HG02885 (cell line): ENCODE results near the gene TUT7.
A peak's percentile ranks its signal among the peaks of the same experiment; 100 is the strongest.
"Not testable (repeated sequence)": the region's sequence is repeated elsewhere in the genome, so short reads cannot be mapped to it uniquely, and the experiment has no call there.

Experiments
- ATAC-seq: cut with Tn5 transposase; IDR thresholded peaks from one replicate; pipeline ENCODE4 v1.9.1; 2021; ENCODE audit warnings: mild to moderate bottlenecking; ENCODE audit not compliant: unreplicated experiment, poor library complexity

TUT7 gene

GRCh38 chr9:86303316-86303975, 50.8 kb downstream of the TUT7 start:
- ATAC-seq, result no peak

DNA sequence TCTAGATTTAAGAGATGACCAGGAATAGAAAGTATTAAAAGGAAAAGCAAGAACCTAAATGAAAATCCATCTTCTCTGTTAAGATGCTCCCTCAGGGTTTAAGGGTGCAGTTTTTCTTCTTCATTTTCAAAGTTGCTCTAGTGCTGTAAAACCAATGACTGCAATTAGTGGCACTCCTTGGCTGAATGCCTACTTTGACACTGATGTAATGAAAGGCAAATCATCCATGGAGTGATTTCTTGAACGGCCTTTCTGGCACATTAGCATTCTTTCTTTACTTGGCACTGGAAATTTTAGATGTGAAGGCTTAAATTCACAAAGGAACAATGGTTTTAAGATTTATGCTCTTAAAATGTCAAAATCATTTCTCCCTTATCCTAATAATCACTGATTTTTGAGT, 52.5 kb downstream of the TUT7 start:
- no peak for ATAC-seq

GRCh38 chr9:86300701-86301100, 53.5 kb downstream of the TUT7 start:
- no peak for ATAC-seq

DNA sequence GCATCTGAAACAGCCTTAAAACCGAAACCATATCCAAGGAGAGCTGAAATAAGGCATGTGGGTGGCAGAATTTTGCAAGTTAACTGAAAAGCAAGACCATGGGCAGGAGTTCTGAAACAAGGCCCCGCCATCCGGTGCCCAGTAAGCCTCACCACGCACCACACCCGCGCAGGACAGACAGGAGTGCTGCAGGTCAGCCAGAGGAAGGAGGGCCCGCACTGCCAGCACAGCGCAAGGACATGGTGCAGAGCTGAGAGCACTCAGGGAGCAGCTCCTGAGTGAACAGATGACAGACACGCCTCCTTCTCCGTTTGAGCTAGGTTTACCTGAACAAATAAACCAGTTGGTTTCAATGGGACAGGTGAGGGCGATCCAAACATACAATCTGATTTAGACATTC, 55.3 kb downstream of the TUT7 start:
- ATAC-seq, result no peak

DNA sequence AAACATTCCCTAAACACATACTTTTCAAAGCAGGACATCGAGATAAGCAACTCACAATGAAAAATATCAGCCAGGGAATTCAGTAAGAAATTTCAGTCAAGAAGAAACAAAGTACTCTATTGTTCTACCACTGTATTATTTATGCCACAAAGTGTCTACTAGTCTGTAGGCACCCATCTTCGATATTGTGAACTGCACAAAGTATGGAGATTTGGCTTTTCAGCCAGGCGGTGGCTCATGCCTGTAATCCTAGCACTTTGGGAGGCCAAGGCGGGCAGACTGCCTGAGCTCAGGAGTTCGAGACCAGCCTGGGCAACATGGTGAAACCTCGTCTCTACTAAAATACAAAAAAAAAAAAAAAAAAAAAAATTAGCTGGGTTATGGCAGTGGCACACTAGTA, 63.9 kb downstream of the TUT7 start:
- ATAC-seq, result not testable (repeated sequence)

- ATAC-seq, result no peak
Measured at GRCh38 chr9:86288499-86289198, 65.6 kb downstream of the TUT7 start.

DNA sequence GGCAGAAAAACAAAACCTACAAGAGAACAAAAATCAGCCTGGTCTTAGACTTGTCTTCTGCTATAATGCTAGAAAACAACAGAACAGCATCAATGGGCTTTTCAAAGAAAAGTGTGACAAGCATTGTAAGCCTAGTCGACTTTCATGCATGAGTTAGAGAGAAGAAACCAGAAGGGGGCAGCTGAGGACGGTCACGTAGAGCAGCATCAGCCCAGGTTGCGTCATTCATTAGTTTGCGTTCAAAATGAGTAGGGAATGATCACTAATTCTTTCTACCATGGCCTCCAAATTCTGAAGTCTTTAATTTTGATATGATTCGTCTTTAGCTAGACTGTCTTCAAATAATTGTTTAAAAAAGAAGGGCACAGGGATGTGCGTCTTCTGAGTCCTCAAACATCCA, 67.2 kb downstream of the TUT7 start:
- no peak for ATAC-seq

- ATAC-seq, result no peak
Measured at GRCh38 chr9:86286278-86286677, 67.9 kb downstream of the TUT7 start.

DNA sequence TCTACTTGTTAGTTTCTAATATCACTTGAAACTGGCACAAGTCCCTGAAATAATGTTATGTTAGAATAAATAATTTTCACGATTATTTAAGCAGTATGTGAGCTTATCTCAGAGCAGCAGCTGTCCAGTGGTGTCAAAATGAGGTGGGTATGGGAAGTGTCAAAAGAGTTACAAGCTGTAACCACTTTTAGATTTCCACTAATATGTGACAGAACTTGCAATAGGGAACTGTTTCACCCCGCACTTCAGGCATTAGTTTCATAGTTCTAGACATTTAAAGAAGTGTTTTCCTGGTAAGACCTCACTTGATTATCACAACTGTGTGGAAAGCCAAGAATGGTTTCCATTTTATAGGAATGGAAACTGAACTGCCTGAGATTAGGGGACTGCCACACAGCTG, 68.9 kb downstream of the TUT7 start:
- no peak for ATAC-seq

GRCh38 chr9:86282979-86283535, 71.2 kb downstream of the TUT7 start:
- peak; percentile 6 for ATAC-seq

- ATAC-seq, result peak; percentile 80
Measured at GRCh38 chr9:86282077-86282978, 71.9 kb downstream of the TUT7 start, which contains the start of gene ISCA1. TSS of gene ISCA1 (minus strand) at chr9:86282538. CDS start at chr9:86282458, 80 bp downstream.

DNA sequence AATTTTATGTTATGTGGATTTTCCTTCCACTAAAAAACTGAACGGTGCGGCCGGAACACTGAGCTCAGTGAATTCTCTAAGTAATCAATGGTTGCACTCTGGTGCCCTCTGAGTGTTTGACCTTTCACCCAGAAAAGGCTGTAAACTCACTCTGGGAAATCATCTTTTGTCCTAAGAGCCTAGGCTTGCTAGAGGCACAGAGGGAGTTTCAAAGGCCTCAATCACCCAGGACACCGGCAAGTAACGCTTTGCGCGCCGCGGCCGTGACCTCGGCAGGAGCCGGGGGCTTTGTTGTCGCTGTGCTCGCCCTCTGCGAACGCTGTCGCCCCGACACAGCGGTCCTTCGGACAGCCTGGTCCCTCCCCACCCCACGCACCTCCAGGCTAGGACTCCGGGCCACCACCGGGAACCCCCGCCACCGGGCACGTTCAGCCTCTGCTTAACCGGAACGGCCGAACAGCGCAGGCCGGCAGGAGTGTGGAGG, 72.6 kb downstream of the TUT7 start:
- peak; percentile 34 for ATAC-seq

DNA sequence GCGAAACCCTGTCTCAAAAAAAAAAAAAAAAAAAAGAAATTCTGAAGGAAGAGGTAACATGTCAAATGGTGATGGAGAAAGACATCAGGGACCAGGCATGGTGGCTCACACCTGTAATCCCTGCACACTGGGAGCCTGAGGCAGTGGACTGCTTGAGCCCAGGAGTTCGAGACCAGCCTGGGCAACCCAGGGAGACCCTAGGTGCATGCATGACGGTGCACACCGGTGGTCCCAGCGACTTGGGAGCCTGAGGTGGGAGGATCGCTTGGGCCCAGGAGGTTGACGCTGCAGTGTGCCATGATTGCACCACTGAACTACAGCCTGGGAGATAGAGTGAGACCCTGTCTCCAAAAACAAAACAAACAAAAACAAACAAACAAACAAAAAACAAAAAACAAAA, 73.6 kb downstream of the TUT7 start:
- no peak for ATAC-seq

DNA sequence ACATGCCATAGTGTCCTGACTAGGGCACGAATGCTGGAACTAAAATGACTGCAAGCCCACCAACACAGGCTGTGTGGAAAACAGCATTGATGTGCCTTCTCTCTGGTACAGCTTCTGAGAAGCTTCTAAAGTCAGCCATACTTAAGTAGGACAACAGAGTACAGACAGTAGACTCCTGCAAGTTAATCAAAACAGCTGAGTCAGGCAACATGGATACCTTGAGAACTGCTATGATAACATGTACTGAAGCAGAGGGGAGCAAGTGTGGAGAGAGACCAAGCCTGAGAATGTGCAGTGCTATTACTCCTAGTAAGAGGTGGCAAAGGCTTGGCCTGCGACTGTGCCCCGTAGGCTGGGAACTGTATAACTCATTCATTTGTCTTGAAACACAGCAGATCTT, 74.4 kb downstream of the TUT7 start:
- no peak for ATAC-seq

DNA sequence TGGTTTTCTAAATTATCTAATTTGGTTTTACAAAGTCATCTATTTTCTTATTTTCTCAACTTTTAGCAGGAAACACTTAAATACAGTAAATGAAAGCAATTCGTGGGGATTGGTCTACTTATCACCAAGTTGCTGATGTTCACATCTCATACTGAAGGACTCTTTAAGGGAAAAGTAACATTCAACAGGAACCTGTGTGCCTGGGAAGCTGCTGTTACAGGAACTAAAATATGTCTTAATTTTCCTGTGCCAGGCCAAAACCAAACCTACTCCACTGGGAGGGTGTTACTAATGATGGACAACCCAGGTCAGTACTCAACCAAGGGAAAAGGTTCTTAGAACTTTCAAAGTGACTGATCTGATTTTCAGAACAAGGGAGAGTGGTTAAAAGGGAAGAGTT, 77.1 kb downstream of the TUT7 start:
- no peak for ATAC-seq

DNA sequence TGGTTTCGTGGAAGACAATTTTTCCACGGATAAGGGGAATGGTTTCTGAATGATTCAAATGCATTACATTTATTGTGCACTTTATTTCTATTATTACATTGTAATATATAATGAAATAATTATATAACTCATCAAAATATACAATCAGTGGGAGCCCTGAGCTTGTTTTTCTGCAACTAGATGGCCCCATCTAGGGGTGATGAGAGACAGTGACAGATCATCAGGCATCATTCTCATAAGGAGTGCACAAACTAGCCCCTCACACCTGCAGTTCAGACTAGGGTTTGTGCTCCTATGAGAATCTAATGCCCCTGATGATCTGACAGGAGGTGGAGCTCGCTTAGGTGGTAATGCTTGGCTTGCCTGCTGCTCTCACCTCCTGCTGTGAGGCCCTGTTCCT, 78.2 kb downstream of the TUT7 start:
- no peak for ATAC-seq

DNA sequence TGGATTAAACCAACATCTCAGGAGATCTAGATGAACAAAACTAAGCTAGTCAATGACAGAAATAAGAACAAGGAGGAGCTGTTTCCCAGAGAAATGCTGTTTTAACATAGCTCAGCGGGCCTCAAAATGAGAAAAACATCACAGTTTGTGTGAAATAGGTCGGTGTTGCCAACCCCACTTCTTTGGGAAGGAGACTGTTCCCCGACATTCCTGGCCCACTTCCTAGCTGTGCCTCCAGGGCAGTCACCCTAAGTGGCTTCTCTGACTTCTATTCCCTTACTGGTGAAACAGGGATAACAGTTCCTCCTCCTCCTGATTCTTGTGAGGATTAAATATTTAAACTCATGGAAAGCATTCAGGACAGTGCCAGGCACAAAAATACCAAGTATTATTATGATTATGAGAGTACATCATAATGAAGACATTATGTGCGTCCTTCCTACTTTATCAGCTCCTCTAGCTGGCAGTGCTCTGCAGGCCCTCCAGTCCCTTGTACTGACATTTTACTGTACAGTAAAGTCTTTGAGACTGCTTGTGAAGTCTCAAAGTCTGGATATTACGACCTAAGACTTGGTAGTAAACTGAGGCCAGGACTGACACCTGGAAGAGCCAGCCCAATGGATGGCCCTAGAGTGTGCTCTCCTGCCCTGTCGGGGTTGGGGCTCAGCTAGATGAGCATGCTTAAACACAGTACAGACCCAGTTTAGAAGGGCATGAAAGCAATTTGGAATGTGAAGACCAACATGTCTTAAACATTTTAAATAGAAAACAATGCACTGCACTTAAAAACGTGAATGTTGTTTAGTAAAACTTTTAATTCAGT, 79.2 kb downstream of the TUT7 start:
- no peak for ATAC-seq

DNA sequence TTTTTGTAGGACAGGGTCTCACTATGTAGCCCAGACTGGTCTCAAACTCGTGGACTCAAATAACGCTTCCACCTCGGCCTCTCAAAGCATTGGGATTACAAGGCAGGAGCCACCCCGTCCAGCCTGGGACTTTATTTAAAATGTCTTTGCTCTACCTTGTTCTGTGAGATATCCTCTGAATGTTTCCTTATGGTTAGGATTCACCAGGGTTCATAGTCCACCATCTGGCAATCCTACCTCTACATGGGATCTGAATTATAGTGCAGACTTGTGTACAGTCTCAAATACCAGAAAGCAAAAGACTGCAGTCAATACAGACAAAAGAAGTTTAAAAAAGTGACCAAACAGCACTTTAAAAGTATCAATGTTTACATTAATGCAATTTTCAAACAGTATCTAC, 82.0 kb downstream of the TUT7 start:
- no peak for ATAC-seq

GRCh38 chr9:86263876-86264275, 90.3 kb downstream of the TUT7 start:
- no peak for ATAC-seq

DNA sequence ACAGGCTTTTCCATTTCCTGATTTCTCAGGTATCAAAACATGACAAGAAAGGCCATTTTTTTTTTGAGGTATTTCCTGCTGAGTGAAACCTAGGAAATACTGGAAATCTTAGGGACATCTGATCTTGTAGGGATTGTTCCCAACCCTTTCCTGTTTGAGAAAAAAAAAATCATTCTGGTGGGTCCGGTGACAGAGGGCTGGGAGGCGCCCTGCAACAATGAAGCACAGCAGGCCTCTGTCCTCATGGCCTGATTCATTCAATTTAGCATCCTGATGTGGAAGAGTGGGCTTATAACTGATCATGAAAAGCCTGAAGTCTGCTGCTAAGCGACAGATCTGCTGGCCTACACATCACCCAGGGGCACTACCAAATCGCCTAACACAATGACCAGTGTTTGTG, 91.7 kb downstream of the TUT7 start:
- no peak for ATAC-seq
